PC-3 (cell line): ENCODE measurements around the gene MFNG.

Experiments
- EZH2 ChIP-seq: fragments of 300-600 bp; sonication (generic); IDR thresholded peaks from one replicate; pipeline ENCODE4 v1.6.1; 2017; ENCODE audit warnings: antibody characterized with exemption, mild to moderate bottlenecking, low read length; ENCODE audit not compliant: unreplicated experiment
- TF ChIP-seq, protein P1 (sequence below): fragments of 300-600 bp; sonication (generic); conservative IDR thresholded peaks from 2 replicates; pipeline ENCODE4 v1.5.1; 2017; ENCODE audit warnings: antibody characterized with exemption, low read depth, mild to moderate bottlenecking, low read length

DNA sequence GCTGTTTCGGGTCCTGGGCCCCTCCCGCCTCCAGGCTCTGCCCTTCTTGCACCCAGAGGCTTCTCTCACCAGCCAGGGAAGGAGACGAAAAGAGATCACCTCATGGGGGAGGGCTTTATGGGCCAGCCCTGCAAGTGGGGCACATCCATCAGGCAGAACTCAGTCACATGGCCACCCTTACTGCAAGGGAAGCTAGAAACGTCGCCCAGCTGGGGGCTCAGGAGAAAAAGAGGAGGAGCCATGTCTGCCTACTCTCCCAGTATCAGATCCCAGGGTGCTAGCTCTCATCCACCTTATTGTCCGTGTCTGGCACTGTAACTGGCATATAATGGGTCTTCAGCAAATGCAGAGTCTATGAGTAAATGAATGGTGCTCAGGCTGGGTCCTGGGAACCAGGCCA is 24.2 kb downstream of the MFNG start:
- TF ChIP-seq, protein P1, sequence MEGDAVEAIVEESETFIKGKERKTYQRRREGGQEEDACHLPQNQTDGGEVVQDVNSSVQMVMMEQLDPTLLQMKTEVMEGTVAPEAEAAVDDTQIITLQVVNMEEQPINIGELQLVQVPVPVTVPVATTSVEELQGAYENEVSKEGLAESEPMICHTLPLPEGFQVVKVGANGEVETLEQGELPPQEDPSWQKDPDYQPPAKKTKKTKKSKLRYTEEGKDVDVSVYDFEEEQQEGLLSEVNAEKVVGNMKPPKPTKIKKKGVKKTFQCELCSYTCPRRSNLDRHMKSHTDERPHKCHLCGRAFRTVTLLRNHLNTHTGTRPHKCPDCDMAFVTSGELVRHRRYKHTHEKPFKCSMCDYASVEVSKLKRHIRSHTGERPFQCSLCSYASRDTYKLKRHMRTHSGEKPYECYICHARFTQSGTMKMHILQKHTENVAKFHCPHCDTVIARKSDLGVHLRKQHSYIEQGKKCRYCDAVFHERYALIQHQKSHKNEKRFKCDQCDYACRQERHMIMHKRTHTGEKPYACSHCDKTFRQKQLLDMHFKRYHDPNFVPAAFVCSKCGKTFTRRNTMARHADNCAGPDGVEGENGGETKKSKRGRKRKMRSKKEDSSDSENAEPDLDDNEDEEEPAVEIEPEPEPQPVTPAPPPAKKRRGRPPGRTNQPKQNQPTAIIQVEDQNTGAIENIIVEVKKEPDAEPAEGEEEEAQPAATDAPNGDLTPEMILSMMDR: no peak
- TF ChIP-seq EZH2: no peak
